Mucosa of gallbladder (tissue), 1 donor: ENCODE results near the gene CCDC106. TPM values are rescaled to one million over a fixed set of nuclear protein-coding genes. Genes with fewer than 3 reads are reported as not detected.

Experiments used
- DNase-seq: peaks from one replicate; pipeline ENCODE4 v3.0.0-alpha.2; 2020; ENCODE audit warnings: low spot score
- total RNA-seq: library from RNA; stranded (reverse); gene quantifications from one replicate; pipeline ENCODE4 v1.2.1, GENCODE V29; 2021
- donor health status: DM: no; HTN: no; CAD: no.

CCDC106 gene
- total RNA-seq, 1 donor from 2014 or later, result 18.4 TPM

DNA sequence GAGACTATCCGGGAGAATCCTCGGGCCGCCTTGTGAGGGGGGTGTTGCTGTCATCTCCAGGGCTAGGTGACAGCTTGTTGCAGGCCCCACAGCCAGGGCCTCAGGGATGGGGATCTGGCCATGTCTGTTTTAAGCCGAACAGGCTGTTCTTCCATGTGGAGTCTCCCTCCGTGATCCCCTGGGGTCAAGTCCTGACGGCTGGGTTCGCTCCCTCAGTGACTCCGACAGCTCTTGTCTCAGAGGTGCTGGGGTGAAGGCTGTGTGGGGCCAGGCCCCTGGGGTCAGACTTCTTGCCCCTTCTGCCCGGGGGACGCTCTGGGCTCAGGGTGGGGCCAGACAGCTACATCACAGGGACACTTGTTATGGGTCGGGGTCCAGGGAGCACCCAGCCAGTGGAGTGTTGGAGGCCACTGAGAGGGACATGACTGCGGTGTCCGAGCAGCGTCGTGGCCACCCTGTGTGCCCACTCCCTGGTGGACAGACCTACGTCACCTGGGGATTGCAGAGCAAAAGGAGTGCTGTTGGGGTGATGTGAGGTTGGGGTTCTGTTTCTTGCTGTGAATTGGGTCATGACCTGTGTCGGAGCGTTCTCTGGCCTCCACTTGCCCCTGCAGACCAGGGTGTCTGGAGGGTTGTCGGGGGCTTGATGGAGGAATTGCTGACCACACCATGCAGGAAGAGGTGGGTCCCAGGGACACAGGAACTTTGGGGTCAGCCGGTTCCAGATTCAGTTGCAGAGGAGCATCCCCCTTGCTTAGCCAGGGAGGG lies 48.5 kb downstream of the CCDC106 start:
- no peak for DNase-seq

DNA sequence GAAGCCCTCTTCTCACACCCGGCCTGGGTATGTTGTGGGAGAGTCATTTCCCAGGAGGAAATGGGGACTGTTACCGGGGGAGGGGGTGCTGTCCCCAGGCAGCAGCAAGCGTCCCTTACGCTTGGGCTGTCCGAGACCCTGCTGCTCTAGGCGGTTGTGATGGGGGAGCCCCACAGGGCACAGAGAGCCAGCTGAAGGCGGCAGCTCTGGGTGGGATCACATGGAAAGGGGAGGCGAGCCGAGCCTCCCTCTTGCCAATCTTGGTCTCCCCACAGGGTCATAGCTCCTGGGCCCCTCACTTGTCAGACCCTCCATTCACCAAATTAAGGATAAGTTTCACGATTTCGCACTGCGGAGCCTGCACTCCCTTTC lies 49.0 kb downstream of the CCDC106 start:
- no peak for DNase-seq

DNA sequence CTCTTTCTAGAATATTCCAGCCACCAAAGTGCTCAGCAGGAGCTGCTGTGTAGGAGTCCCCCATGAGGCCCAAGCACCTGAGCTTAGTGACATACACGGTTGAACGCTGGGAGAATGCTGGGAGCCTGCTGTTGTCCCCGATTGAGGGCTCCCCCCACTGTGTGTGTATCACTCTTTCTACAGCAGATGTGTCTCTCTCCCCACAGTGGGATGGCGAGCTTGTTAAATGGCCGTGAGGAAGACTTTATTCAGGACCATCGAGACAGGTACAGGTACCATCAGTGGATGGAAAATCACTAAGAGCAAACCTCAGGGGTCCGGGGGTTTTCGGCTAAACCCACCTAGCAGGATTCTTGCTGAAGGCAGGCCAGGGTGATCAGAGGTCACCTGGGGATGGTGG lies 49.7 kb downstream of the CCDC106 start:
- DNase-seq, result no peak

DNA sequence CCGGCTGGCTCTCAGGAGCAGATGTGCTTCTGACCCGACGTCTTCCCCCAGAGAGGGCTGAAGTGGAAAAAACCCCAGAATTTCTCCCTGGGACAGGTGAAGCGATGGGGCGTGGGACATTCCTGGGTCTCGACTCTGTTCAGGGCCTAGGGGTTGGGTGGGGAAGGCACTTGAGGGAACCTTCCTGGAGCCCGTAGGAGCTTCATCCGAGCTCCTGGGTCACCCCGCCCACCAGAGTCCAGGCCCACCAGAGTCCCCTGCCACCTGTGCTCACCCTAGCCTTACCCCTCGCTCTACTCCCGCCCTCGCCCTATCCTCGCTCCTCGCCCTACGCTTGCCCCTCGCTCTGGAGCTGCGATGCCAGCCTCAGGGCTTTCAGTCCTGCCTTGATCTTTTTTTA lies 50.2 kb downstream of the CCDC106 start:
- DNase-seq, result no peak

DNA sequence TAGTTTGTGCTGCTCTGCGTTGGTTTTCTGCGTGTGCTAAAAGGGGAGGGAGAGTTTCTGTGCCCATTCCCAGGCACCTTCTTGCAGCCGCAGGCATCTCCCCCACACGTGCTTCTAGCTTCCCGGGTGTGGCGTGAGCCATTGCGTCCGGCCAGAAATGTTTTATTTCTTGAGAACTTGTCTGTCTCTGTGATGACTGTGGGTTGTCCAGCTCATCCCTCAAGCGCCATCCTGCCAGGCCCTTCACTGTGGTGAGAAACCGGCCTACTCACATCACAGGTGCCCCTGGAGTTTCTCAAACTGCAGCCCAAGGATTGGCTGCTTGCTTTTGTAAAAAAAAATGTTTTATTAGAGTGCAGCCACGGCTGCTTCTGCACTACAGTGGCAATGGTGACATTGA lies 51.2 kb downstream of the CCDC106 start:
- no peak for DNase-seq

DNA sequence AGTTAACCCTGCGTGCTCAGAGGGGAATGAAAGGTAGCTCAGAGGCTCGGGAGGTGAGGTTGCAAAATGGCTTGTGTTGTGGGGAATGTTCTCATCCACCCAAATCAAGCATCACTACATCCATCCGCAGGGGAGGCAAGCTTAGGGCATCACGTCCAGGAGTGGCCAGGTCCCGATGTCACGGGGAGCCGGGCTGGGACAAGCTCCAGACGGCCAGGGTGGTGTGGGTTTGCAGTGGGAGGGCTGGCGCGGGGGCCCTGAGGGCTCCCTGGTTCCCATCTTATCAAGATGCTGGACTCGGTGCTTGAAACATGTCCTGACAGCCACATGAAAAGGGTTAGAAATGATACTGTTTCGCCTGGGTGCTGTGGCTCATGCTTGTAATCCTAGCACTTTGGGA lies 52.8 kb downstream of the CCDC106 start:
- DNase-seq, result no peak

DNA sequence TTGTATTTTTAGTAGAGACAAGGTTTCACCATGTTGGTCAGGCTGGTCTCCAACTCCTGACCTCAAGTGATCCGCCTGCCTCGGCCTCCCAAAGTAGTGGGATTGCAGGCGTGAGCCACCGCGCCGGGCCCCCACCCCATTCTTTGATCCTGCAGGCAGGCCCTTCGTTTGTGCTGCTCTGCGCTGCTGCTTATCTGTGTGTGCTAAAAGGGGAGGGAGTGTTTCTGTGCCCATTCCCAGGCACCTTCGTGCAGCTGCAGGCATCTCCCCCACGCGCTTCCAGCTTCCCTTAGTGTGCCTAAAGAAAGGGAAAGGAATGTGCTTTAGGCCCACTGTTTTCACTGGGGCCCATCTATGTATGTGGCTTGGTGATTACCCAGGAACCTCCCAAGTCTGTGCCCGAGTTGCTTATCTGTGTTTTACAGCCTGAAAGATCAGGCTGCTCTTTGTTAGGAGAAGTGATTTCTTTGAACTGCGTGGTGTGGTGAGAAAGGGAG lies 54.2 kb downstream of the CCDC106 start:
- no peak for DNase-seq

Other genes starting within 250 kb of the CCDC106 start
- gene UBE2S, start 240.4 kb upstream of the CCDC106 start, total RNA-seq, result 26.4 TPM
- not detected for gene SHISA7, start 204.9 kb upstream of the CCDC106 start, total RNA-seq
- 53.5 TPM for gene ISOC2, start 186.6 kb upstream of the CCDC106 start, total RNA-seq
- not detected for gene C19orf85, start 183.5 kb upstream of the CCDC106 start, total RNA-seq
- 10.7 TPM for gene ZNF628, start 171.6 kb upstream of the CCDC106 start, total RNA-seq
- gene NAT14, start 163.0 kb upstream of the CCDC106 start, total RNA-seq, result 23.1 TPM
- gene SSC5D, start 159.8 kb upstream of the CCDC106 start, total RNA-seq, result 49.7 TPM
- gene SBK2, start 111.1 kb upstream of the CCDC106 start, total RNA-seq, result not detected
- 0.20 TPM for gene SBK3, start 102.7 kb upstream of the CCDC106 start, total RNA-seq
- 35.0 TPM for gene ZNF579, start 67.4 kb upstream of the CCDC106 start, total RNA-seq
- 22.7 TPM for gene FIZ1, start 48.7 kb upstream of the CCDC106 start, total RNA-seq
- gene ZNF524, start 47.9 kb upstream of the CCDC106 start, total RNA-seq, result 37.8 TPM
- 21.6 TPM for gene ZNF865, start 42.6 kb upstream of the CCDC106 start, total RNA-seq
- gene ZNF784, start 23.6 kb upstream of the CCDC106 start, total RNA-seq, result 13.0 TPM
- gene ZNF580, start 7.2 kb upstream of the CCDC106 start, total RNA-seq, result 47.3 TPM
- 22.2 TPM for gene ZNF581, start 4.6 kb upstream of the CCDC106 start, total RNA-seq
- 202 TPM for gene U2AF2, start 6.8 kb downstream of the CCDC106 start, total RNA-seq
- 172 TPM for gene EPN1, start 27.0 kb downstream of the CCDC106 start, total RNA-seq
- not detected for gene NLRP9, start 90.2 kb downstream of the CCDC106 start, total RNA-seq
- 1.1 TPM for gene RFPL4A, start 110.9 kb downstream of the CCDC106 start, total RNA-seq
- gene RFPL4AL1, start 120.9 kb downstream of the CCDC106 start, total RNA-seq, result not detected
- gene NLRP11, start 183.8 kb downstream of the CCDC106 start, total RNA-seq, result 0.17 TPM
- gene NLRP4, start 188.3 kb downstream of the CCDC106 start, total RNA-seq, result not detected